HCT116 (cell line): Measurements from ENCODE around the gene MMAA.

Source experiments
- EZH2 ChIP-seq: fragments of 200-600 bp; sonication (generic); IDR thresholded peaks from 2 replicates; pipeline ENCODE4 v1.6.1; 2017; ENCODE audit warnings: antibody characterized with exemption, mixed run types
- JUND ChIP-seq: IDR thresholded peaks from 2 replicates; pipeline ENCODE4 v1.6.1; 2012
- POLR2A ChIP-seq: IDR thresholded peaks from 2 replicates; pipeline ENCODE4 v1.7.0; 2011; ENCODE audit warnings: borderline replicate concordance; ENCODE audit not compliant: insufficient read depth, insufficient read length; ENCODE audit errors: extremely low read depth
- POLR2AphosphoS5 ChIP-seq: IDR thresholded peaks from 2 replicates; pipeline ENCODE4 v1.6.1; 2011; ENCODE audit warnings: mild to moderate bottlenecking, low read depth, low read length, moderate library complexity
- RAD21 ChIP-seq: IDR thresholded peaks from 2 replicates; pipeline ENCODE4 v1.6.1; 2012; ENCODE audit warnings: low read depth, mild to moderate bottlenecking
- SRF ChIP-seq: IDR thresholded peaks from 2 replicates; pipeline ENCODE4 v1.6.1; 2012; ENCODE audit warnings: low read depth
- YY1 ChIP-seq: IDR thresholded peaks from 2 replicates; pipeline ENCODE4 v1.6.1; 2011; ENCODE audit warnings: low read length, low read depth, moderate library complexity, mild to moderate bottlenecking; ENCODE audit not compliant: insufficient replicate concordance; ENCODE audit errors: extremely low read depth
- ZFX ChIP-seq: fragments of 450-650 bp; IDR thresholded peaks from 2 replicates; pipeline ENCODE4 v1.6.1; 2017
- TF ChIP-seq, protein P1 (sequence below), 3 experiments: fragments of 200-600 bp in 1 of 3; sonication (generic) in 1 of 3; IDR thresholded peaks in 2 of 3; conservative IDR thresholded peaks in 1 of 3; 2 replicates each; pipeline ENCODE4 v1.5.1; 2012 to 2017; ENCODE audit warnings: low read depth in 2 of 3, low read length in 2 of 3, antibody characterized with exemption in 1 of 3, borderline replicate concordance in 1 of 3, control low read depth in 1 of 3, mild to moderate bottlenecking in 1 of 3, mixed read lengths in 1 of 3, mixed run types in 1 of 3, moderate library complexity in 1 of 3; ENCODE audit not compliant: insufficient read depth in 1 of 3
- TF ChIP-seq, protein P2 (sequence below): IDR thresholded peaks from 2 replicates; pipeline ENCODE4 v1.6.1; 2012; ENCODE audit warnings: low read depth
- TF ChIP-seq, protein P3 (sequence below): IDR thresholded peaks from 2 replicates; pipeline ENCODE4 v1.6.1; 2012
- TF ChIP-seq, protein P4 (sequence below): IDR thresholded peaks from 2 replicates; pipeline ENCODE4 v1.6.1; 2011; ENCODE audit warnings: mild to moderate bottlenecking, low read length, moderate library complexity; ENCODE audit not compliant: insufficient replicate concordance; ENCODE audit errors: extremely low read depth

DNA sequence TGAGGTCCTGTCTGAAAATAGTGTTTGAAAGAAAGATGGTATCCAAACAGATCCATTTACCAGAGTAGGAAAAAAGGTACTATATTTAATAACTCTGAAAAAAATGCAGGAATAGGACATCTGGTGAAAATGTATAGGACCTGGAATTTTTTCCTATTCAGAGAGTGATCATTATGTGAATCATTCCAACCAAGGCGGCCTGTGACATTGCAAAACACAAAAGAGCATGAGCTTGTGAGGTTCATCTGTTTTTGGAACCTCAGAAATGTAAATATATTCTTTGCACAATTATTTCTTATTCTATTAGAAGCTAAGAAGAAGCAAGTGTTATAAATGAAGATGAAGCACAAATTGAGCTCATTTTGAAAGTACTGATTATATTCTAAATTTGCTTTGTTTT is 62.8 kb downstream of the MMAA start:
- TF ChIP-seq POLR2A (no peak), SRF (no peak), YY1 (no peak), POLR2AphosphoS5 (no peak), RAD21 (no peak), ZFX (no peak), JUND (no peak), EZH2 (no peak)
- TF ChIP-seq, protein P1, sequence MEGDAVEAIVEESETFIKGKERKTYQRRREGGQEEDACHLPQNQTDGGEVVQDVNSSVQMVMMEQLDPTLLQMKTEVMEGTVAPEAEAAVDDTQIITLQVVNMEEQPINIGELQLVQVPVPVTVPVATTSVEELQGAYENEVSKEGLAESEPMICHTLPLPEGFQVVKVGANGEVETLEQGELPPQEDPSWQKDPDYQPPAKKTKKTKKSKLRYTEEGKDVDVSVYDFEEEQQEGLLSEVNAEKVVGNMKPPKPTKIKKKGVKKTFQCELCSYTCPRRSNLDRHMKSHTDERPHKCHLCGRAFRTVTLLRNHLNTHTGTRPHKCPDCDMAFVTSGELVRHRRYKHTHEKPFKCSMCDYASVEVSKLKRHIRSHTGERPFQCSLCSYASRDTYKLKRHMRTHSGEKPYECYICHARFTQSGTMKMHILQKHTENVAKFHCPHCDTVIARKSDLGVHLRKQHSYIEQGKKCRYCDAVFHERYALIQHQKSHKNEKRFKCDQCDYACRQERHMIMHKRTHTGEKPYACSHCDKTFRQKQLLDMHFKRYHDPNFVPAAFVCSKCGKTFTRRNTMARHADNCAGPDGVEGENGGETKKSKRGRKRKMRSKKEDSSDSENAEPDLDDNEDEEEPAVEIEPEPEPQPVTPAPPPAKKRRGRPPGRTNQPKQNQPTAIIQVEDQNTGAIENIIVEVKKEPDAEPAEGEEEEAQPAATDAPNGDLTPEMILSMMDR (IDR thresholded peaks at IDR 0.05 in 2 of 3, conservative IDR thresholded peaks at IDR 0.05 in 1 of 3; ENCODE audit: borderline replicate concordance in 1 of 3, insufficient read depth in 1 of 3, low read depth in 2 of 3, low read length in 2 of 3) = no peak
- TF ChIP-seq, protein P2, sequence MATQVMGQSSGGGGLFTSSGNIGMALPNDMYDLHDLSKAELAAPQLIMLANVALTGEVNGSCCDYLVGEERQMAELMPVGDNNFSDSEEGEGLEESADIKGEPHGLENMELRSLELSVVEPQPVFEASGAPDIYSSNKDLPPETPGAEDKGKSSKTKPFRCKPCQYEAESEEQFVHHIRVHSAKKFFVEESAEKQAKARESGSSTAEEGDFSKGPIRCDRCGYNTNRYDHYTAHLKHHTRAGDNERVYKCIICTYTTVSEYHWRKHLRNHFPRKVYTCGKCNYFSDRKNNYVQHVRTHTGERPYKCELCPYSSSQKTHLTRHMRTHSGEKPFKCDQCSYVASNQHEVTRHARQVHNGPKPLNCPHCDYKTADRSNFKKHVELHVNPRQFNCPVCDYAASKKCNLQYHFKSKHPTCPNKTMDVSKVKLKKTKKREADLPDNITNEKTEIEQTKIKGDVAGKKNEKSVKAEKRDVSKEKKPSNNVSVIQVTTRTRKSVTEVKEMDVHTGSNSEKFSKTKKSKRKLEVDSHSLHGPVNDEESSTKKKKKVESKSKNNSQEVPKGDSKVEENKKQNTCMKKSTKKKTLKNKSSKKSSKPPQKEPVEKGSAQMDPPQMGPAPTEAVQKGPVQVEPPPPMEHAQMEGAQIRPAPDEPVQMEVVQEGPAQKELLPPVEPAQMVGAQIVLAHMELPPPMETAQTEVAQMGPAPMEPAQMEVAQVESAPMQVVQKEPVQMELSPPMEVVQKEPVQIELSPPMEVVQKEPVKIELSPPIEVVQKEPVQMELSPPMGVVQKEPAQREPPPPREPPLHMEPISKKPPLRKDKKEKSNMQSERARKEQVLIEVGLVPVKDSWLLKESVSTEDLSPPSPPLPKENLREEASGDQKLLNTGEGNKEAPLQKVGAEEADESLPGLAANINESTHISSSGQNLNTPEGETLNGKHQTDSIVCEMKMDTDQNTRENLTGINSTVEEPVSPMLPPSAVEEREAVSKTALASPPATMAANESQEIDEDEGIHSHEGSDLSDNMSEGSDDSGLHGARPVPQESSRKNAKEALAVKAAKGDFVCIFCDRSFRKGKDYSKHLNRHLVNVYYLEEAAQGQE = no peak
- TF ChIP-seq, protein P3, sequence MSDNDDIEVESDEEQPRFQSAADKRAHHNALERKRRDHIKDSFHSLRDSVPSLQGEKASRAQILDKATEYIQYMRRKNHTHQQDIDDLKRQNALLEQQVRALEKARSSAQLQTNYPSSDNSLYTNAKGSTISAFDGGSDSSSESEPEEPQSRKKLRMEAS = no peak
- TF ChIP-seq, protein P4, sequence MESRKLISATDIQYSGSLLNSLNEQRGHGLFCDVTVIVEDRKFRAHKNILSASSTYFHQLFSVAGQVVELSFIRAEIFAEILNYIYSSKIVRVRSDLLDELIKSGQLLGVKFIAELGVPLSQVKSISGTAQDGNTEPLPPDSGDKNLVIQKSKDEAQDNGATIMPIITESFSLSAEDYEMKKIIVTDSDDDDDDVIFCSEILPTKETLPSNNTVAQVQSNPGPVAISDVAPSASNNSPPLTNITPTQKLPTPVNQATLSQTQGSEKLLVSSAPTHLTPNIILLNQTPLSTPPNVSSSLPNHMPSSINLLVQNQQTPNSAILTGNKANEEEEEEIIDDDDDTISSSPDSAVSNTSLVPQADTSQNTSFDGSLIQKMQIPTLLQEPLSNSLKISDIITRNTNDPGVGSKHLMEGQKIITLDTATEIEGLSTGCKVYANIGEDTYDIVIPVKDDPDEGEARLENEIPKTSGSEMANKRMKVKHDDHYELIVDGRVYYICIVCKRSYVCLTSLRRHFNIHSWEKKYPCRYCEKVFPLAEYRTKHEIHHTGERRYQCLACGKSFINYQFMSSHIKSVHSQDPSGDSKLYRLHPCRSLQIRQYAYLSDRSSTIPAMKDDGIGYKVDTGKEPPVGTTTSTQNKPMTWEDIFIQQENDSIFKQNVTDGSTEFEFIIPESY = no peak
